ENCODE results near the gene CRYBG3.

Gene CRYBG3

DNA sequence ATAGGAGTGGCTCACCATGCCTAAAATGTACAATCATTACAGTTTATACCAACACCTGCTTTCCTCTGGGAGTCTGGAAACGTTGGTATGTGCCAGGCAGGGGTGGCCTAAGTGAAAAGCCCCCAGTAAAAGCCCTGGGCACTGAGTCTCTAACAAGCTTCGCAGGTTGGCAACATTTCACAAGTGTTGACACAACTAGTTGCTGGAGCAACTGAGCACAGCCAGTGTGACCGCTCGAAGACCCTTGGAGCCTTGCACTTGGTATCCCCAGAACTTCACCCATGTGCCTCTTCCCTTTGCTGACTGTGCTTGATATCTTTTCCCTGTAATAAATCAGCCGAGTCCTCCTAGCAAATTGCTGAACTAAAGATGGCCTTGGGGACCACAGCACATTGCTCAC is 147.7 kb downstream of the CRYBG3 start:
- H3K4me3 ChIP-seq = no peak overlapping the region
- no peak for DNase-seq (ENCODE audit: low spot score in 2 of 2)

DNA sequence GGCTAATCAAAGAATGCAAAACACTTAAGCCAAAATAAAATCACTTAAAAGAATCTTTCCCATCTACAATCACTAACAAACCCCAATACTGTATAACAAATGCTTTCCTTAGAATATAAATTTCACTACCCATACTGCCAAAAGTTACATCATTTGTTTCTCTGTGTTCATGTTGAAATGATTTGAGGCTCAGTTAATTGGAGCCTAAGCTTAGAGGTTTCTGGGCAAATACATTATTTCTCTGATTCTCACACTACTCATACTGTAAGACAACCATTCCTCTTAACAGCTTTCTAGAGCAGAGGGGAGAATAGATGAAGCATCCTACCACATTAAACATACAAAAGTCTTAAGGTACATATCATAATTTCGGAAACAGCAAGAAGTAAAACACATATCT is 148.3 kb downstream of the CRYBG3 start:
- no peaks in the 10 kb centered on the region for H3K27me3 ChIP-seq (ENCODE audit: low read depth)
- peaks cover 15% of the 10 kb centered on the region for H3K36me3 ChIP-seq (replicated peaks)
- DNase-seq (ENCODE audit: low spot score in 2 of 2) = no peak
- no peaks in the 10 kb centered on the region for H3K9me3 ChIP-seq
- in situ Hi-C loops (cut with MboI; ENCODE audit: low sequenced_read_pairs) = no loop called here
- H3K4me1 ChIP-seq = peaks cover 18% of the 10 kb centered on the region
- H3K4me3 ChIP-seq = peak overlapping the region; percentile 50; the same call in 1 of the 2 replicates

More for the DNA sequence above, 147.7 kb downstream of the CRYBG3 start:
- H3K27me3 ChIP-seq (ENCODE audit: low read depth) = no peaks in the 10 kb centered on the region
- in situ Hi-C loops (cut with MboI; ENCODE audit: low sequenced_read_pairs) = no loop called here
- no peaks in the 10 kb centered on the region for H3K9me3 ChIP-seq
- peaks cover 18% of the 10 kb centered on the region for H3K4me1 ChIP-seq
- peaks cover 15% of the 10 kb centered on the region for H3K36me3 ChIP-seq (replicated peaks)

DNA sequence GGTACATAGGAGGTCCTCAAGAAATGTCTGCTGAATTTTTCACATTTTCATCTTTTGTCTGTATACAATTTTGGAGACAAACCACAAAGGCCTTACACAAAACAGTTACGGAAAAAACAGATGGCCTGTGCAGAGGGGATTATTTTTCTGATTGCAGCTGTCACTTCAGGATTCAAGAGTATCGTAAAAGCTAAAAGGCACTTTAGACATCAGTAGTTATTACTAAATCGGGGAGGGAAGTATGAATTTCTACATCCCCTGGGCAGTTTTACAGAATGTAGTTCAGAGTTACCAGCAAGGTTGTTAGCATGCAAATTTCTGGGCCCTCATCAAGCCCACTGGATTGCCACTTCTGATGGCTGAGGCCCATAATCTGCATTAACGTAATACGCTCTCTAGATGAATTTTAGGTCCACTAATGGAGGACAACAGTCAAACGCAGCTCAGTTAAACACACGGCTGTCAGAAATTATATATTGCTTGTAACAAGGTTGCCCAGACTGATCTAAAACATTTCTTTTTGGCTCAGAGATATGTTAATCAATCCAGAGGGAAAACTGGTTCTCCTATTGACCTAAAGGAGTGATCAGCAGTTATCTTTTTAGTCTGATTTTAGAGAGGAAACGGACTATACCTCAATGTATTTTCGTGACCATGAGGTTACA is 149.3 kb downstream of the CRYBG3 start:
- Histone ChIP-seq H3K4me3 (peak overlapping the region; percentile 50), H3K36me3 (replicated peaks) (peaks cover 9% of the 10 kb centered on the region), H3K9me3 (no peaks in the 10 kb centered on the region), H3K4me1 (peaks cover 19% of the 10 kb centered on the region), H3K27me3 (ENCODE audit: low read depth) (no peaks in the 10 kb centered on the region)
- DNase-seq (ENCODE audit: low spot score in 2 of 2) = peak in 1 of 2 experiments; percentile 18
- in situ Hi-C loops (cut with MboI; ENCODE audit: low sequenced_read_pairs) = no loop called here

DNA sequence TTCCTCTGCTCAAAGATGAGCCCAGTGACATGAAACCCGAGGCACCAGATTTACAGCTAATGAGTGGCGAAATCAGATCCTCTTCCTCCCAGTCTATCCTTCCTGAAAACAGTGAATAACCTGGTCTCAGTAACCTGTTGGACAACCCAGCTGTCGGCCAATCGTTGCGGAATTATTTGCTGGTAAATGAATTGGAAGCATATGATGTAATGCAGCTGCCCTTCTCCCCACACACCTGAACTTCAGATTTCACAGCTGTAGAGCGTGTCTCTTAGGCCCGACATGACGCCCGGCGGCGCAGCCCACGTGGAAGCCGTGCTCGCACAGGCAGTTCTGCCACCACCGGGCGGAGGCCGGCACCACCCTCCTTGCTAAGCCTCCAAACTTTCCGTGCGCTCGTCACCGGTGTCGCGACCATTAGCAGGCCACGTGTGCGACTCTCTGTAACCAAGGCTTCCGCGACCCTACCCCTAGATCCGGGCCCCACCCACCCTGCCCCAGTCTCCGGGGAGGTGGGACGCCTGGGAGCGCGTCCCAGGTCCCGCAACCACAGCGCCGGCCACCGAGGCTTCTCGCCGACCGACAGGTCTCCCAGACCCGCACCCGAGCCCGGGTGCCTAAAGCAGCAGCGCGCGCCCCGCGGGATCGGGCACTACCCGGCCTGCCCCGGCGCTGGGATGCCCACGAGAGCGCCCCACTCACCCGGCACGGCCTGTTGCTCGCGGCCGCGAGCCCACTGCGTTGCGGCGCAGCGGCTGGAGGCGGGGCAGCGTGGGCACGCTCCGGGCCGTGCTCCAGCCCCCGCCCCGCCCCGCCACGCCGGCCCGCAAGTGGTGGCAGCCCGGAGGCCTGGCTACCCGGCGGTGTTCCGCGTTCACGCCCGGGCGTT is 150.1 kb downstream of the CRYBG3 start, which contains the start of gene RIOX2:
Gene RIOX2, minus strand, starts transcription at position 753 of the 889 bp plus-strand sequence. CDS start 4,838 bp downstream, outside the sequence.
- H3K27me3 ChIP-seq (ENCODE audit: low read depth) = no peaks in the 10 kb centered on the region
- in situ Hi-C loops (cut with MboI; ENCODE audit: low sequenced_read_pairs) = no loop called here
- peaks cover 24% of the 10 kb centered on the region for H3K4me1 ChIP-seq
- peak within 1 kb of the TSS; percentile 50 for H3K4me3 ChIP-seq
- H3K36me3 ChIP-seq (replicated peaks) = peaks cover under 1% of the 10 kb centered on the region
- DNase-seq (ENCODE audit: low spot score in 2 of 2) = peak; percentile 49 to 78
- no peaks in the 10 kb centered on the region for H3K9me3 ChIP-seq

DNA sequence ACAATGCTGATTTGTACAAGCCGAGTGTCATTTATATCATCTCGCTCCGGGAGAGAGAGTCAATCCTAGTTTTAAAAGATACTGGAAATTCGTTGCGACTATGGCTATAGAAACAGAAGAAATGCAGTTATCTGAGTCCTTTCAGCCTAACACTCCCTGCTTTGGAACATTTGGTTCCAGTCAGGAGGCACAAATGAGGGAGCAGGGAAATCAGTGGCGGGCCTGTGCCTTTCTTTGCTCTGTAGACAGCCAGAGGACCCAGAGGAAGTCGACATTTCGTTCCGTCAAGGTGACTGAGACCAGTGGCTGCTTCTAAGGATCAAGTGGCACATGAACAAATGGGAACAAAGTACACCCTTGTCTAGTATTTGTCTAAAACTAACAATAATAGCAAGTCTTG is 151.2 kb downstream of the CRYBG3 start:
- Histone ChIP-seq H3K9me3 (no peaks in the 10 kb centered on the region), H3K4me1 (peaks cover 26% of the 10 kb centered on the region), H3K27me3 (ENCODE audit: low read depth) (no peaks in the 10 kb centered on the region), H3K4me3 (peak overlapping the region; percentile 50; the same call in 1 of the 2 replicates), H3K36me3 (replicated peaks) (no peaks in the 10 kb centered on the region; the same call in 1 of the 2 replicates)
- in situ Hi-C loops (cut with MboI; ENCODE audit: low sequenced_read_pairs) = no loop called here
- DNase-seq (ENCODE audit: low spot score in 2 of 2) = no peak

DNA sequence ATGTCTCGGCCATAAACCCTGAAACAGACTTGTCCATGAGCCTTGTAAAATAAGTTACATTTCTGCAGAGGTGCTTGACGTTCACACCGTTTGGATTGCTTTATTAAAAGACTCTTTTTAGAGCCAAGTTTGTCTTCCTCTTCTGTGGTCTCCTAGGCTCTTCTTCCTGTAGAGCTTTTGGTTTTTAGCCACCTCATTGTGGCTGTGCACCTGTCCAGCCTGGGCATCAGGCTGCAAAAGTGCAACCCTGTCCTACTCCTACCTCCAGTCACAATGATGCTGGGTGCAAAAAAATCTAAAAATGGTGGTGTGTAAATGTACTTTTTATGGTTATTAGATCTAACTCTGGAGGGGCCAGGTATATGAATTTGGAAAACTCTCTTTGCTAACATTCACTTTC is 153.2 kb downstream of the CRYBG3 start:
- Histone ChIP-seq H3K4me1 (peaks cover 27% of the 10 kb centered on the region), H3K36me3 (replicated peaks) (no peaks in the 10 kb centered on the region), H3K27me3 (ENCODE audit: low read depth) (no peaks in the 10 kb centered on the region), H3K9me3 (no peaks in the 10 kb centered on the region), H3K4me3 (no peak overlapping the region)
- DNase-seq (ENCODE audit: low spot score in 2 of 2) = no peak
- in situ Hi-C loops (cut with MboI; ENCODE audit: low sequenced_read_pairs) = no loop called here

DNA sequence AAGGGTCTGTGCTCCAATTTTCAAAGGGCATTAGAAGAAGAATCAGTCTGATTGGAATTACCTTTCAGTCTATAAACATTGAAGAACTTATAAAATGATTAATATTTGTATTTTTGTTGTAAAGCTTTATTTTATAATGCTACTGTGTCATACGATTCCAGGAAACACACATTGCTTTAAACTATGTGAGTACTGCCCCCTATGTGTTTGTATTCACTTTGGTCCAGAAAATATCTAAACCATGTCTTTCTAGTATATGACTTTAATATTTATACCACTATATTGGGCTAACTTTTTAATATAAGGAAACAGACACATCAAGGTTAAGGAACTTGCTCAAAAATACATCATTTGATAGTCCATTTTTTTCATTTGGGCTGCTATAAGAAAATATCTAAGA is 153.7 kb downstream of the CRYBG3 start:
- no peak for DNase-seq (ENCODE audit: low spot score in 2 of 2)
- no peaks in the 10 kb centered on the region for H3K27me3 ChIP-seq (ENCODE audit: low read depth)
- no peaks in the 10 kb centered on the region for H3K36me3 ChIP-seq (replicated peaks)
- H3K4me3 ChIP-seq = no peak overlapping the region
- in situ Hi-C loops (cut with MboI; ENCODE audit: low sequenced_read_pairs) = no loop called here
- no peaks in the 10 kb centered on the region for H3K9me3 ChIP-seq
- peaks cover 22% of the 10 kb centered on the region for H3K4me1 ChIP-seq

DNA sequence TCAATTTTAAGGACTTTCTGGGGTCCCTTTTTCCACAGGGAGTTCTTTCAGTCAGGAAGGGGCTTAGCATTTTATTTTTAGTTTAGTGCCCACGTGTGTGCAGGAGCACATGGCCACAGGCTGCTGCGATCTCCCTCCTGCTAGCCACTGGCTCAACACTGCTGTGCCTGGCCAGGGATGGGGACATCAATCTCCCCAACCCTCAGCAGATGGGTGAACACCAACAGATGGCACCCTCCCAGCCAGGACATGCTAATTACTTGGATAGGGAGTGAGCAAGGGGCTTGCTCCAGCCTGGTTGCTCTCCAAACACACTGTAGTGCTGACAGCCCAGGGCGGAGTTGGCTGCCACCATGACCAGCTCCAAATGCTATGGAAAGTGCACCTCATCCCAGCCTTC is 157.8 kb downstream of the CRYBG3 start:
- Histone ChIP-seq H3K9me3 (no peaks in the 10 kb centered on the region), H3K27me3 (ENCODE audit: low read depth) (no peaks in the 10 kb centered on the region), H3K36me3 (replicated peaks) (no peaks in the 10 kb centered on the region), H3K4me1 (peaks cover 22% of the 10 kb centered on the region), H3K4me3 (no peak overlapping the region)
- in situ Hi-C loops (cut with MboI; ENCODE audit: low sequenced_read_pairs) = no loop called here
- DNase-seq (ENCODE audit: low spot score in 2 of 2) = no peak

DNA sequence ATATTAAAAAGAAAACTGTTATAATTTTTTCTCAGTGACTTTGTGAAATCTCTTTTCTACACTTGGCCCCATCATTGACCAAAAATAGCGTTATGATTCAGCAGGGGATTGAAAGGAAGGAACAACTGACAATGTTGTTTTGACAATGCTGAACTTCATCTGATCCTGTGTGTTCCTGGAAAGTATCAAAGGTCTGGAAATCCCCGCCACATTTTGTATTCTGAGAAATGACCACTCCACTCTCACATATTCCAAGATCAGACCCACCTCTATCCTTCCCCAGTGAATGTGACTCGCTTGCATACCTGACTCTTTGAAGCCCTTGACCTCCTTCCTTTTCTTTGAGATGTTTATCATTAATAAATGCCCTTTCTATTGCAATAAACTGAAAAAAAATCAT is 160.1 kb downstream of the CRYBG3 start:
- Histone ChIP-seq H3K4me1 (peaks cover 16% of the 10 kb centered on the region), H3K4me3 (no peak overlapping the region), H3K36me3 (replicated peaks) (no peaks in the 10 kb centered on the region), H3K9me3 (no peaks in the 10 kb centered on the region), H3K27me3 (ENCODE audit: low read depth) (no peaks in the 10 kb centered on the region)
- no peak for DNase-seq (ENCODE audit: low spot score in 2 of 2)
- in situ Hi-C loops (cut with MboI; ENCODE audit: low sequenced_read_pairs) = no loop called here

DNA sequence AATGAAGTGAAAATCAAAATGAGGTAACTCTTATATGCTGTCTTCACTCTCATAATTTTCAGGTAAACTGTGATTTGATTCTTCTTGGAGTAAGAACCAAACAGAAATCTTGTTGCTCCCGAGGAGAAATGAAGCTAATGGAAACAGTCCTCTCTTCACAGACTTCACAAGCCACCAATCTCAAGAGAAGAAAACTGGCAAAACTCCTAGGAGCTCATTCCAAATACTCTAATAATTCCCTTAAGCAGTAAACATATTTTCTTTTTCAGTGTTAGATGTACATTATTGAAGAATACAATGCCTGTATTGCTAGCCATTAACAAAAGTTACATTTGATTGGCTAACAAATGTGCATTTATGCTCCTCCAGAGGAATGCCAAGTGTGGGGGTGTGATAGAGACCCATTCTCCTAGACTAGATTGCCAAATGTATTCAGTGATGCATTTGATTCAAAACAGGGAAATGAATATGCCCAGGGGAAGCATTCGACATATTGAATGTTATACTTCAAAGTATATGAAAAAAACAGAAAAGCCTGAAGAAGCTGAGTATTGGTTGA is 162.2 kb downstream of the CRYBG3 start:
- no peak for DNase-seq (ENCODE audit: low spot score in 2 of 2)

DNA sequence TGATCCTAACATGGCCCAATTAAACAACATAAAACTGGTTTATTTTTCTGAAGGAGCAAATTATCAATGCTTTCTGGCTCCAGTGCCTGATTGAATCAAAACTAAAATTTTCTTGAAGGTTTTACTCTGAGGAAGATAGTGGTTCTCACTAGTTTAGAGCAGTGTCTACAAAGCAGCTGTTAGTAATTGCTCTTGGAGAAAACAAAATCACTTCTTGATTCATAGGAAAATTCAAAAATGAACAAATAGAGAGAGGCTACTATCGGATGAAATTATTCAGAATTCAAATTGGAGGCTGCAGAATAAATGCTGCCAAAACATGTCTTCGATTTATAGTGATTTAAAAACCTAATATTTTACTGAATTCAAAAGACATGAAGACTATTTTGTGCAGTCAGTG is 165.5 kb downstream of the CRYBG3 start:
- H3K9me3 ChIP-seq = no peaks in the 10 kb centered on the region
- no peak overlapping the region for H3K4me3 ChIP-seq
- in situ Hi-C loops (cut with MboI; ENCODE audit: low sequenced_read_pairs) = no loop called here
- H3K4me1 ChIP-seq = peaks cover 3% of the 10 kb centered on the region; the same call in 1 of the 2 replicates
- H3K36me3 ChIP-seq (replicated peaks) = no peaks in the 10 kb centered on the region
- H3K27me3 ChIP-seq (ENCODE audit: low read depth) = no peaks in the 10 kb centered on the region
- no peak for DNase-seq (ENCODE audit: low spot score in 2 of 2)

More for the DNA sequence above, 162.2 kb downstream of the CRYBG3 start:
- Histone ChIP-seq H3K36me3 (replicated peaks) (no peaks in the 10 kb centered on the region), H3K27me3 (ENCODE audit: low read depth) (no peaks in the 10 kb centered on the region), H3K4me3 (no peak overlapping the region), H3K4me1 (peaks cover 3% of the 10 kb centered on the region), H3K9me3 (no peaks in the 10 kb centered on the region)
- in situ Hi-C loops (cut with MboI; ENCODE audit: low sequenced_read_pairs) = no loop called here

DNA sequence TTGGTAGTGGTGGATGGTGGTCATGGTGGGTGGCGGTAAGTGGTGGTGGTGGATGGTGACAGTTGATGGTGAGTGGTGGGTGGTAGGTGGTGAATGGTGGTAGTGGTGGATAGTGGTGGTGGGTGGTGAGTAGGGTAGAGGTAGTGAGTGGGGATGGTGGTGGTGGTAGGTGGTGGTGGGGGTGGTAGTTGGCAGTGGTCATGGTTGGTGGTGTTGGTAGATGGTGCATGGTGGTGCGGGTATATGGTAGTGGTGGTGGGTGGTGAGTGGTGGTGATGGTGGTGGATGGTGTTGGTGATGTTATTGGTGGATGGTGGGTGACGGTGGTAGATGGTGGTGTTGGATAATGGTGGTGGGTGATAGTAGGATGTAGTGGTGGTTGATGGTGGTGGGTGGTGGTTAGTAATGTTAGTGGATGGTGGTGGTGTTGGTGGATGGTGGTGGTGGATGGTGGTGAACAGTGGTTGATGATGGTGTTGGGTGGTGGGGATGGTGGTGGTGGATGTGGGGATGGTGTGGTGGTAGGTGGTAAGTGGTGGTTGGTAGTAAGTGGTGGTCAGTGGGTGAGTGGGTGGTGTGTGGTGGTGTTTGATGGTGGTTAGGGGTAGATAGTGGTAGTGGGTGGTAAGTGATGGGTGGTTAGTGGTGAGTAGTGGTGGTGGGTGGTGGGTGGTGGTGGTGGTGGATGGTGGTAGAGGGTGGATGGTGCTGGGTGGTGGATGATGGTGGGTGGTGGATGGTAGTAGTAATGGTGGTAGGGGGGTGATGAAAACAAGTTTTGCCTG is 167.2 kb downstream of the CRYBG3 start:
- H3K36me3 ChIP-seq (replicated peaks) = no peaks in the 10 kb centered on the region
- H3K9me3 ChIP-seq = no peaks in the 10 kb centered on the region
- no peaks in the 10 kb centered on the region for H3K27me3 ChIP-seq (ENCODE audit: low read depth)
- in situ Hi-C loops (cut with MboI; ENCODE audit: low sequenced_read_pairs) = no loop called here
- H3K4me3 ChIP-seq = no peak overlapping the region
- no peaks in the 10 kb centered on the region for H3K4me1 ChIP-seq
- no peak for DNase-seq (ENCODE audit: low spot score in 2 of 2)

DNA sequence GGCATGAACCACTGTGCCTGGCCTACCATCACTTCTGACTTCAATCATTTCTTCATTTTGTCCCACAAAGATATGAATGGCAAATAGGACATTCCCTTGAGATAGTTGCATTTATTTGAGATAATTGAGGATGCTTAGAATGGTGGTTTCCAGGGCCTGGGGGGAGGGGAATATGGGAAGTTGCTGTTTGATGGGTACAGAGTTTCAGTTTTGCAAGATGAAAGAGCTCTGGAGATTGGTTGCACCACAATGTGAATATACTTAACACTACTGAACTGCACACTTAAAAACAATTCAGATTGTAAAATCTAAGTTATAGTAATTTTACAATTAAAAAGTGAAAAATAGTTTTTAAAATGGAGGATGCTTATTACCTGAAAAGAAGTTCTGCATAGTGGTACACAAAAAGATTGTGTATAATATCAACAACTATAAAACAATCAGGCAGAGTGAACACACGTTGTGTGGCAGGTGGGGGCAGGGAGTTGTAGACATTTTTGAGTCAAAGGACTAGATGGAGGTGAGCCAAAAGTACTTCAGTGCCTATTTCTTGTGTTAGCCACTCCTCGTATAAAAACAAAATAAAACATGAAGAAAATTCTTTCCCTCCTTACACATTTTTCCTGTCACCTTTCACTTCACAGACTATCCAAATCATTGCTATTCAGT is 168.9 kb downstream of the CRYBG3 start:
- H3K36me3 ChIP-seq (replicated peaks) = no peaks in the 10 kb centered on the region
- H3K4me3 ChIP-seq = no peak overlapping the region
- in situ Hi-C loops (cut with MboI; ENCODE audit: low sequenced_read_pairs) = no loop called here
- H3K4me1 ChIP-seq = no peaks in the 10 kb centered on the region
- DNase-seq (ENCODE audit: low spot score in 2 of 2) = no peak
- H3K9me3 ChIP-seq = no peaks in the 10 kb centered on the region
- no peaks in the 10 kb centered on the region for H3K27me3 ChIP-seq (ENCODE audit: low read depth)
